ENCODE data around the gene SRSF3. TPM values are rescaled to one million over a fixed set of nuclear protein-coding genes. Genes with fewer than 3 reads are reported as not detected.
A peak's percentile ranks its signal among the peaks of the same experiment; 100 is the strongest.

SRSF3 gene
- total RNA-seq, 1 experiment from 2014 or later, result 297 TPM

GRCh38 chr6:36560822-36561221, 33.3 kb upstream of the SRSF3 start:
- no TSS peak for BruUV-seq (replicated peaks)
- Histone ChIP-seq H3K4me2 (ENCODE audit: low read length) (no peak overlapping the region), H3F3A (ENCODE audit: low read length, unreplicated experiment) (no peaks in the 10 kb centered on the region), H4K20me1 (ENCODE audit: low read length) (no peaks in the 10 kb centered on the region), H3K4me1 (ENCODE audit: insufficient read depth, low read length) (peaks cover 16% of the 10 kb centered on the region), H3K36me3 (ENCODE audit: low read depth, low read length) (no peaks in the 10 kb centered on the region), H3K9me2 (replicated peaks; ENCODE audit: low read length) (no peaks in the 10 kb centered on the region), H2AFZ (ENCODE audit: low read length) (no peak overlapping the region), H3K27me3 (ENCODE audit: low read length) (no peaks in the 10 kb centered on the region), H3K9me3 (ENCODE audit: low read length) (no peaks in the 10 kb centered on the region), H3K27ac (ENCODE audit: low read length) (no peak overlapping the region), H3K4me3 (ENCODE audit: low read length) (no peak overlapping the region), H3K9ac (ENCODE audit: low read length) (no peak overlapping the region), H3K79me2 (ENCODE audit: low read length) (no peaks in the 10 kb centered on the region)
- no peak for ATAC-seq
- intact Hi-C loops (cut with micrococcal nuclease), result no loop called here
- TF ChIP-seq EZH2 (IDR thresholded peaks at IDR 0.05; ENCODE audit: low read length, unreplicated experiment) (no peak), CTCF (conservative IDR thresholded peaks at IDR 0.05; ENCODE audit: low read depth, low read length) (no peak)
- CTCF ChIA-PET, result no interaction called here
- POLR2A ChIA-PET (ENCODE audit: unreplicated experiment), result no interaction called here
- no peak for DNase-seq

DNA sequence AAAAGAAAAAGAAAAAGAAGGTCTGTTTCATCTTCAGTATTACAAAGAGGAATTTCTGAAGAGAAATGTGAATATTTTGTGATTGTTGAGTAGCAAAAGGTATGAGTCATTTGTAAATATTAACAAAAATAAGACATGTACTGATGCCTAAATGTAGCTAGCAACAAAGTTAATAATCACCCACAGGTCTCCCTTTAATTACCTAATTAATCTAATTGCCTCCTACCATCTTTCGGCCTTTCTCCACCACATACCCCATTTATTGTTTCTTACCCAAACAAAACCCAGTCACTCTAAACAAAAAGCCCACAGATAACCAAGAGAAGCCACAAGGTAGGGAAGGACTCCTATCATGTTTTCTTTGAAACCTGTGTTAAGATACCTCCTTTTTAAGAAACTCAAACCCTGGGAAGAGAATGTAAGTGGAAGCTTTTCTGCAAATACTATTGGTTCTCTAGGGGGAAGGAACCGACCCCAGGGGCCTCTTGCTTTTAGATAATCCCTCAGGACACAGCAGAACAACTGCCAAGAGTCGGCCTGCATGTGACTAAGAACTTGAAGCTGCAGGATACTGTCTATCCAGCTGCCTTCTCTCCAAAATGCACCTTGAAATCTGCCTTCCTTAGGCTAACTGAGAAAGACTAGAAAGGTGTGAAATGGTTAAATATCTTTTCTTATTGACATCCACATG, 30.8 kb upstream of the SRSF3 start:
- H3F3A ChIP-seq (ENCODE audit: low read length, unreplicated experiment), result no peaks in the 10 kb centered on the region
- ATAC-seq (peak; percentile 40), DNase-seq (no peak)
- ChIA-PET CTCF (no interaction called here), POLR2A (ENCODE audit: unreplicated experiment) (no interaction called here)
- intact Hi-C loops (cut with micrococcal nuclease), result no loop called here
- peaks cover under 1% of the 10 kb centered on the region; the same call in 1 of the 2 replicates for H3K4me1 ChIP-seq (ENCODE audit: insufficient read depth, low read length)
- H3K36me3 ChIP-seq (ENCODE audit: low read depth, low read length), result no peaks in the 10 kb centered on the region
- no peaks in the 10 kb centered on the region for H3K79me2 ChIP-seq (ENCODE audit: low read length)
- H4K20me1 ChIP-seq (ENCODE audit: low read length), result no peaks in the 10 kb centered on the region
- H3K4me2 ChIP-seq (ENCODE audit: low read length), result no peak overlapping the region
- TF ChIP-seq EZH2 (IDR thresholded peaks at IDR 0.05; ENCODE audit: low read length, unreplicated experiment) (no peak), CTCF (conservative IDR thresholded peaks at IDR 0.05; ENCODE audit: low read depth, low read length) (no peak), EZH2phosphoT487 (IDR thresholded peaks at IDR 0.05; ENCODE audit: borderline replicate concordance, low read length) (no peak)
- no peak overlapping the region for H3K9ac ChIP-seq (ENCODE audit: low read length)
- H2AFZ ChIP-seq (ENCODE audit: low read length), result peak overlapping the region; percentile 24; the same call in 1 of the 2 replicates
- no peak overlapping the region for H3K4me3 ChIP-seq (ENCODE audit: low read length)
- no TSS peak for BruUV-seq (replicated peaks)
- no peaks in the 10 kb centered on the region for H3K9me2 ChIP-seq (replicated peaks; ENCODE audit: low read length)
- H3K27ac ChIP-seq (ENCODE audit: low read length), result no peak overlapping the region
- H3K27me3 ChIP-seq (ENCODE audit: low read length), result no peaks in the 10 kb centered on the region
- no peaks in the 10 kb centered on the region for H3K9me3 ChIP-seq (ENCODE audit: low read length)

DNA sequence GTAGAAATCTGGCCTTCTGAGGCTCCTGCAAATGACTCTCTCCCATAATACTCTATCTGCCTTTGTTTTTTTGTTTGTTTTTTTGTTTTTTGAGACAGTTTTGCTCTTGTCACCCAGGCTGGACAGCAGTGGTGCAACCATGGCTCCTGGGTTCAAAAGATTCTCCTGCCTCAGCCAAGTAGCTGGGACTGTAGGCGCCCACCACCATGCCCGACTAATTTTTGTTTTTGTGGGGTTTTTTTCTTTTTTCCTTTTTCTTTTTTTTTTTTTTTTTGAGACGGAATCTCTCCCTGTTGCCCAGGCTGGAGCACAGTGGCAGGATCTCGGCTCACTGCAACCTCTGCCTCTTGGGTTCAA, 30.3 kb upstream of the SRSF3 start:
- Histone ChIP-seq H3K36me3 (ENCODE audit: low read depth, low read length) (no peaks in the 10 kb centered on the region), H3K79me2 (ENCODE audit: low read length) (no peaks in the 10 kb centered on the region), H3K9ac (ENCODE audit: low read length) (no peak overlapping the region), H3K9me2 (replicated peaks; ENCODE audit: low read length) (no peaks in the 10 kb centered on the region), H3K4me1 (ENCODE audit: insufficient read depth, low read length) (no peaks in the 10 kb centered on the region), H3F3A (ENCODE audit: low read length, unreplicated experiment) (no peaks in the 10 kb centered on the region), H2AFZ (ENCODE audit: low read length) (peak overlapping the region; percentile 24; the same call in 1 of the 2 replicates), H3K9me3 (ENCODE audit: low read length) (no peaks in the 10 kb centered on the region), H3K27ac (ENCODE audit: low read length) (no peak overlapping the region), H3K27me3 (ENCODE audit: low read length) (no peaks in the 10 kb centered on the region), H3K4me2 (ENCODE audit: low read length) (no peak overlapping the region), H4K20me1 (ENCODE audit: low read length) (no peaks in the 10 kb centered on the region), H3K4me3 (ENCODE audit: low read length) (no peak overlapping the region)
- intact Hi-C loops (cut with micrococcal nuclease), result no loop called here
- no TSS peak for BruUV-seq (replicated peaks)
- ChIA-PET CTCF (no interaction called here), POLR2A (ENCODE audit: unreplicated experiment) (no interaction called here)
- ATAC-seq, result no peak
- DNase-seq, result no peak
- TF ChIP-seq EZH2 (IDR thresholded peaks at IDR 0.05; ENCODE audit: low read length, unreplicated experiment), result no peak
- no peak for TF ChIP-seq CTCF (conservative IDR thresholded peaks at IDR 0.05; ENCODE audit: low read depth, low read length)
- TF ChIP-seq EZH2phosphoT487 (IDR thresholded peaks at IDR 0.05; ENCODE audit: borderline replicate concordance, low read length), result no peak
